Transverse colon (tissue), 4 donors: ENCODE measurements around the gene APOA1.

ENCODE experiments used
- POLR2A ChIP-seq: fragments of 450-650 bp; IDR thresholded peaks from one replicate; pipeline ENCODE4 v1.6.1; 2016; ENCODE audit warnings: antibody characterized with exemption, mild to moderate bottlenecking, moderate library complexity
- POLR2AphosphoS5 ChIP-seq, 3 donors: sonication (generic); formaldehyde crosslinking; IDR thresholded peaks; one replicate each; pipeline ENCODE4 v1.6.1; 2016; ENCODE audit warnings: antibody characterized with exemption in 3 of 3
- TF ChIP-seq, protein P1 (sequence below), 5 experiments: fragments of 200-600 bp in 3 of 5; fragments of 450-650 bp in 2 of 5; sonication (generic) in 3 of 5; IDR thresholded peaks; 1 replicate in 2 of 5; 2 replicates in 3 of 5; pipeline ENCODE4 v1.5.1; 2016 to 2017; ENCODE audit warnings: antibody characterized with exemption in 5 of 5, inconsistent platforms in 3 of 5, mild to moderate bottlenecking in 2 of 5, moderate library complexity in 1 of 5

DNA sequence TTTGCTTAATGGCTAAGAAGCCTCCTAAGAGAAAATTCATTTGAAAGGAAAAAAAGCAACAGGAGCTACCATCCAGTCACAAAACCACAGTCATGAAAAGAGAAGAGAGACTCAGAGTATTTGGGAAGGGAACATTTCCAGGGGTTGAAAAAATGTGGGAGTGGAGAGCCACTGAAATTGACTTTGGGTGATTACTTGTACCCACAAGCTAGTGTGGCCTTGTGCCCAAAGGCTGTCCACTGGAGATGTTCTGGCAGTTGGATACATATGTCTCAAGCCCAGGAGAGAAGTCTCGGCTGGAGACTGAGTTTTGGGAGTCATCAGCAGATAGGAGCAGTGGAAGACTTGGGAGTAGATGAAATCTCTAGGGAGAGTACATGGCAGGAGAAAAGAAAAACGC is 42.6 kb downstream of the APOA1 start:
- TF ChIP-seq, protein P1, sequence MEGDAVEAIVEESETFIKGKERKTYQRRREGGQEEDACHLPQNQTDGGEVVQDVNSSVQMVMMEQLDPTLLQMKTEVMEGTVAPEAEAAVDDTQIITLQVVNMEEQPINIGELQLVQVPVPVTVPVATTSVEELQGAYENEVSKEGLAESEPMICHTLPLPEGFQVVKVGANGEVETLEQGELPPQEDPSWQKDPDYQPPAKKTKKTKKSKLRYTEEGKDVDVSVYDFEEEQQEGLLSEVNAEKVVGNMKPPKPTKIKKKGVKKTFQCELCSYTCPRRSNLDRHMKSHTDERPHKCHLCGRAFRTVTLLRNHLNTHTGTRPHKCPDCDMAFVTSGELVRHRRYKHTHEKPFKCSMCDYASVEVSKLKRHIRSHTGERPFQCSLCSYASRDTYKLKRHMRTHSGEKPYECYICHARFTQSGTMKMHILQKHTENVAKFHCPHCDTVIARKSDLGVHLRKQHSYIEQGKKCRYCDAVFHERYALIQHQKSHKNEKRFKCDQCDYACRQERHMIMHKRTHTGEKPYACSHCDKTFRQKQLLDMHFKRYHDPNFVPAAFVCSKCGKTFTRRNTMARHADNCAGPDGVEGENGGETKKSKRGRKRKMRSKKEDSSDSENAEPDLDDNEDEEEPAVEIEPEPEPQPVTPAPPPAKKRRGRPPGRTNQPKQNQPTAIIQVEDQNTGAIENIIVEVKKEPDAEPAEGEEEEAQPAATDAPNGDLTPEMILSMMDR (IDR thresholded peaks at IDR 0.05), result no peak
- no peak for TF ChIP-seq POLR2AphosphoS5 (IDR thresholded peaks at IDR 0.05)
- no peak for TF ChIP-seq POLR2A
